GM19324 (cell line): ENCODE measurements around the gene LRBA.
A peak's percentile ranks its signal among the peaks of the same experiment; 100 is the strongest.
"Not testable (repeated sequence)": the region's sequence is repeated elsewhere in the genome, so short reads cannot be mapped to it uniquely, and the experiment has no call there.

Experiments
- ATAC-seq: cut with Tn5 transposase; IDR thresholded peaks from one replicate; pipeline ENCODE4 v1.9.1; 2021; ENCODE audit warnings: mild to moderate bottlenecking, moderate library complexity; ENCODE audit not compliant: unreplicated experiment, low FRiP score

Gene LRBA

DNA sequence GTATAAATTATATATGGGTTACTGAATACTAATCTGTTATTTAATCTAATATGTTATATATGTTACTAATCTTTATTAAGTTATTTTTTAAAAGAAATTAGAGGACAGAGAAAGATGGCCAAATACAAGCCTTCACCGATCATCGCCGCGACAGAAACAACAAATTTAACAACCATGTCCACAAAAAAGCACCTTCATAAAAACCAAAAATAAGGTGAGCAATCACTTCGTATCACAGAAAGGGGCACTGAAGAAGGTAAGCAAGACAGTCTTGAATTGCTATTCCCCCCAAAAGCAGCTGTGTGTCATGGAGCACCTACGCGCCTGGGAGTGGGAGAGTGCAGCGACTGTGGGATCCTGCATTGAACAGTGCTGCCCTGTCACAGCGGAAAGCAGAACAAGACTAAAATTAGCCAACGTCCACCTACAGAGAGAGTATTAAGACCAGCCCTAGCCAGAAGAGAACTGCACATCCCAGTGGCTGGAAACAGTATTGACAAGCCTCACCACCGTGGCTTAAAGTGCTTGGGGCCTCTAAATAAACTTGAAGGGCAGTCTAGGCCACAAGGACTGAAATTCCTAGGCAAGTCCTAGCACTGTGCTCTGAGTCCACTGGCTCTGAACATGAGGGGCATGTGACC is 38.5 kb downstream of the LRBA start:
- ATAC-seq: no peak

GRCh38 chr4:150974750-150975149 is 40.3 kb downstream of the LRBA start:
- ATAC-seq: peak; percentile 77

DNA sequence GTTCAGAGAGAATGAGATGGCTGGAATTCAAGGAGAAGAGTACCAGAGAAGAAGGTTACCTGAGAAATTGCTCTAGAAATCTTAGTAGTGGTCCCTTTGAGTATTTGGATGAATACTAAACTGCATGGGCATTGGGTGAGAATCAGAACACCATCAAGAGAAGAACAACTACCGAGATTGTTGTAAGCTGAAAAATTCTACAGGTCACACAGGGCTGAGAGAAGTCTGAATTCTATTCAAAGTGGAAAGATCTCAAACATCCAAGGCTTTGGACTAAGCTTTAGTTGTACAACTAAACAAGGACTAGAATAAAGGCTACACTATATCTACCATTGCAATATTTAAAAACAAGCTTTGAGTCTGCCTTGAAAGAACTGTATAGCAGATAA is 40.8 kb downstream of the LRBA start:
- peak; percentile 18 for ATAC-seq

DNA sequence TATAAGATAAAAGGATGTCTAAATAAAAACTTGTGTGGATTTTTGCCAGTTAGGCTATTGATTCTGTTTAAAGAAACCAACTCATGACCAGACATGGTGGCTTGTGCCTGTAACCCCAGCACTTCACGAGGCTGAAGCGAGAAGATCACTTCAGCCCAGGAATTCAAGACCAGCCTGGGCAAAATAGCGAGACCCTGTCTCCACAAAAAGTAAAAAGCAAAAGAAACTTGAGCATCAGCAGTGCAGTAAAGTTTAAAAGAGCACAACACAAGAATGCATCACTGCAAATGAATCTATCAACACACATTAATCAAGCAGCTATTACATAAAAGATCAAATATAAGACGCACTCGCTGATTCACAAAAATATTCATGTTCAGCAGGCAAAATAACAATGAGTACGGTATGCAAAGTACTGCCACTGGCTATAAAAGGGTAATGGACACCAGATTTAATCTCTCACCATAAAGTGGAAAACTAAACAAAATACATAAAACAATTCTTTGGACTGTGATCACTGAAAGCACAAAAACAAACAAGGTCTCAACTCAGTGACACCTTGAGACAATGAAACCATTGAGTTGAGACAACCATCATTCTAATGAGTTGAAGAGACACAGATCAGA is 41.3 kb downstream of the LRBA start:
- ATAC-seq: no peak

- ATAC-seq: no peak
These were observed 42.5 kb downstream of the LRBA start for GRCh38 chr4:150972592-150972991.

DNA sequence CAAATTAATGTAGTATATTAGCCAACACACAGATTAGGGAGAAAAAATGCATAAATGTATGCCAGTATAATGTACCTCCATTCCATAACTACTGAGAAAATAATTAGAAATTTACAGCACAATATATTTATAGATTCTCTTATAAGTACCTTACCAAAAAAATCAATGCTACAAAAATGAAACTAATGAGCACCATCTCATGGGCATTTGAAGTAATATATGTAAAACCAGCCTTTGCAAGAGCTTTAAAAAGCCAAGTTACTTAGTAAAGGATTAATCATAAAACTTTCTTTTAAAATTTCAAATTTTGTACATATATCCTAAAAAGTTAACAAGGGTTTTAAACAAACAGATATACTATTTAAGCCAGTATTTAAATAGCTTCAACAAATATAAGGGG is 43.2 kb downstream of the LRBA start:
- ATAC-seq: no peak

- ATAC-seq: no peak
These were observed 44.4 kb downstream of the LRBA start for GRCh38 chr4:150970685-150971151.

DNA sequence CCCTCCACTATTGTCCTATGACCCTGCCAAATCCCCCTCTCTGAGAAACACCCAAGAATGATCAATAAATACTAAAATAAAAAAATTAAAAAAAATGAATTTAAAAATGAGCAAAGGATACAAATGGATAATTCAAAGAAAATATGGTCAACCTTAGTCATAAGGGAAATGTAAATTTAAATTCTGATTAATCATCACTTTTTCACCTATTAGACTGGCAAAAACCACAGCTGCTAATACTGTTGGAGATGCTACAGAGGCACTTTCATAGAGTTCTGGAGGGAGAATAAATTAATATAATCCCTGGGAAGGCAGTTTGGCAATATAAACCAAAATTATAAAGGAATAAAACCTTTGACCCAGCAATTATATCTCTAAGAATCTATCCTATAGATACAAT is 50.3 kb downstream of the LRBA start:
- no peak for ATAC-seq

- ATAC-seq: not testable (repeated sequence)
These were observed 51.3 kb downstream of the LRBA start for GRCh38 chr4:150963602-150964345.

GRCh38 chr4:150962245-150962644 is 52.8 kb downstream of the LRBA start:
- peak; percentile 56 for ATAC-seq

DNA sequence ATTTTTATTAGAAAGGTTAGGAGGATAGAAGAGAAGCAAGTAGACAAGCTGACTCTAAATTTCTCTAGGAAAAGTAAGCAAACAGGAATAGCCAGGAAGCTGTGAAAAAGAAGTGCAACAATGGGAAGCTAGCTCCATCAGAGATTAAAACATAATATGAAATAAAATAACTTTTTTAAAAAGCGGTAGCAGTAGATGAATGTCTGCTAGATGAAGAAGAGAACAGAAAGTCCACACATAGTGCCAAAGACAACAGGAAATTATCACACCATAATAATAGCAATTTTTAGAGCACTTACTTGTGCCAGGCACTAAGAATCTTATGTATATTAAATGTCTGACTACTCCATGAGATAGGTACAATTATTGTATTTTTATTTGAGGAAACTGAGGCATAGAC is 53.5 kb downstream of the LRBA start:
- ATAC-seq: no peak

GRCh38 chr4:150960818-150961217 is 54.3 kb downstream of the LRBA start:
- ATAC-seq: no peak

- no peak for ATAC-seq
These were observed 55.0 kb downstream of the LRBA start for GRCh38 chr4:150960079-150960478.

GRCh38 chr4:150957981-150958380 is 57.1 kb downstream of the LRBA start:
- not testable (repeated sequence) for ATAC-seq

GRCh38 chr4:150957095-150957494 is 58.0 kb downstream of the LRBA start:
- ATAC-seq: not testable (repeated sequence)

- not testable (repeated sequence) for ATAC-seq
These were observed 61.2 kb downstream of the LRBA start for GRCh38 chr4:150953916-150954315.

DNA sequence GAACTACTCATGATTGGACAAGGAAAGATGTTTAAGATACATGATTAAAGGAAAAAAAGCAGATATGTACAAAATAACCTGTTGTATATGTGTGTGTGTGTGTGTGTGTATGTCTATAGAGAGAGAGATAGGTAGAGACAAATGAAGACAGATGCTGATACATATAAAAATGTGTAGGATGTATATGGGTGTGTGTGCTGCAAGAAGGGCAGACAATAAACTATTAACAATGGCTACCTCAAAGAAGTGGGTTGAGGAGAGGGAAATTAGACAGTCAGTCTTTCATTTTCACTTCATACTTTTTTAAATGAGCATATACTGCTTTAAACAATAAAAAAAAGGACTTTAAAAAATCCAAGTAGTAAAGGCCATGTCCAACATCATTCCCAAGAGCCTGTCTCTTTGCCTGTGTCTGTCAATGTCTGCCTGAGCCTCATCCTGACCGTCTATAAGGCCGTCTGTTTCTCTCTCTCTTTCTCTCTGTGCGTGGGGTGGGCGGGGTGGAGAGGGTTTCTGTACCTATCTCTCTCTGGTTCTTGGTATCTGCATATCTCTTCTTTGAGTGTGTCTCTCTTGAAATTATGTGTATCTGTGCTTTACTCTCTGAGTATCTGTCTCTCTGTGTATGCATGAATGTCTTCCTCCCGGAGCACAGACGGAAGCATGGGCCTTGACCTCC is 62.8 kb downstream of the LRBA start:
- no peak for ATAC-seq

GRCh38 chr4:150950657-150951288 is 64.3 kb downstream of the LRBA start:
- ATAC-seq: no peak

GRCh38 chr4:150949943-150950342 is 65.1 kb downstream of the LRBA start:
- no peak for ATAC-seq

DNA sequence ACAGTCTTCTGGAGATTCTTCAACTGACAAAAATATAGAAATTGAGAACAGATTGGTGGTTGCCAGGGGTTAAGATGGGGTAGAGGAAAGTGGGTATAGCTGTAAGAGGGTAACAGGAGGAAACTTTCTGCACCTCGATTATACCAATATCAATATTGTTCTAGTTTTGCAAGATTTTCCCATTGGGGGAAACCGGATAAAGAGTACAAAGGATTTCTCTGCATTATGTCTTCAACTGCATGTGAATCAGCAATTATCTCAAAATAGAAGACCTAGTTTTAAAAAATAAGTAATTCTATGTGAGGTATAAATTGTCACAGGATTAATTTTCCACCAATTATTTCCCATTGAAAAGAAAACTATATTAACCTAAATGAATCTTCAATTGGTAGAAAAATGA is 65.7 kb downstream of the LRBA start:
- no peak for ATAC-seq

GRCh38 chr4:150948710-150949109 is 66.4 kb downstream of the LRBA start:
- ATAC-seq: no peak
